Subcutaneous abdominal adipose tissue (tissue), 5 donors: ENCODE data around the gene KRT37.
"Not testable (repeated sequence)": the region's sequence is repeated elsewhere in the genome, so short reads cannot be mapped to it uniquely, and the experiment has no call there.

Experiments
- H3K27ac ChIP-seq: one replicate; pipeline ENCODE4 v1.7.0; 2013; ENCODE audit warnings: low read depth, mild to moderate bottlenecking, inconsistent platforms, low read length, moderate library complexity
- H3K27me3 ChIP-seq, 5 donors: one replicate each; pipeline ENCODE4 v1.7.0; 2013; ENCODE audit warnings: low read length in 5 of 5, inconsistent platforms in 1 of 5; ENCODE audit not compliant: control insufficient read depth in 5 of 5, insufficient read depth in 4 of 5
- H3K36me3 ChIP-seq, 5 donors: one replicate each; pipeline ENCODE4 v1.7.0; 2013; ENCODE audit warnings: low read length in 5 of 5; ENCODE audit not compliant: control insufficient read depth in 5 of 5, insufficient read depth in 5 of 5
- H3K4me1 ChIP-seq, 5 donors: one replicate each; pipeline ENCODE4 v1.7.0; 2013; ENCODE audit warnings: low read length in 5 of 5, mild to moderate bottlenecking in 3 of 5, moderate library complexity in 1 of 5; ENCODE audit not compliant: control insufficient read depth in 5 of 5, insufficient read depth in 5 of 5
- H3K4me3 ChIP-seq, 5 donors: one replicate each; pipeline ENCODE4 v1.7.0; 2013; ENCODE audit warnings: low read length in 5 of 5, low read depth in 1 of 5
- H3K9ac ChIP-seq, 5 donors: one replicate each; pipeline ENCODE4 v1.7.0; 2013; ENCODE audit warnings: low read length in 5 of 5, mild to moderate bottlenecking in 4 of 5, moderate library complexity in 3 of 5
- H3K9me3 ChIP-seq, 5 donors: one replicate each; pipeline ENCODE4 v1.7.0; 2013; ENCODE audit warnings: low read length in 5 of 5; ENCODE audit not compliant: control insufficient read depth in 5 of 5
- donor health status: healthy.
- donor health status: healthy.
- donor health status: healthy.
- donor health status: healthy.
- donor health status: healthy.

The KRT37 gene

DNA sequence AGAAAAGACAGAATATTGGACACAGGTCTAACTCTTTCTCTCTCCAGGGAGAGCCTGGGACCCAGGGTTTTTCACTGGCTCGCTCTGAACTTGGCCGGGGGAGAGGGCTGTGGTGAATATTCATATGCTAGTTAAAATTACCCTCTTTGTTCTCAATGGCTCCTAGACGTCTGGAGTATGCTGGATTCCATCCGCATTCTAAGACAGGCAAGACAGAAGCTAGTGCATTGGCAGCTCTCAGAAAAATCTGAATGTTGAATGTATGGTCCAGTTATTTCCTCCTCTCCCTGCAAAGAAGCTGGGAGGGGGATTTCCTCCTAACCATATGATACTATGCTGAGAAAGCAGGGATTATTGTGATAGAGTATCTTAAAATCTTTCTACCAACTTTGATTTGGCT lies 36.7 kb downstream of the KRT37 start:
- Histone ChIP-seq H3K27me3 (peaks cover 0 to 5% (median 0%) of the 10 kb centered on the region in 5 donors), H3K36me3 (no peaks in the 10 kb centered on the region), H3K4me3 (no peak overlapping the region), H3K9me3 (peaks cover 0 to 9% (median 6%) of the 10 kb centered on the region in 5 donors), H3K4me1 (no peaks in the 10 kb centered on the region), H3K9ac (no peak overlapping the region), H3K27ac (no peak overlapping the region)

DNA sequence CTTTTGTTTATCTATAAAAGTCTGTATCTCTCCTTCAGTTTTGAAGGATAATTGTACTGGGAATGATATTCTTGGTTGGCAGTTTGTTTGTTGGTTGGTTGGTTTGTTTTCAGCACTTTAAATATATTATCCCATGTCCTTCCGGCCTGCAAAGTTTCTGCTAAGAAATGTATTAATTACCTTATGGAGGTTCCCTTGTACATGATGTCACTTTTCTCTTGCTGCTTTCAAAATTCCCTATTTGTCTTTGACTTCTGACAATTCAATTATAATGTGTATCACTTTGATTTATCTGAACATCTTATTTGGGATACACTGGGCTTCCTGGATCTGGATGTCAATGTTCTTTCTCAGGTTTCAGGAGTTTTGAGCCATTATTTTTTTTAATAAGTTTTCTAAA lies 38.2 kb downstream of the KRT37 start:
- peaks cover 0 to 9% (median 6%) of the 10 kb centered on the region in 5 donors for H3K9me3 ChIP-seq
- H3K36me3 ChIP-seq = no peaks in the 10 kb centered on the region
- no peak overlapping the region for H3K9ac ChIP-seq
- H3K27me3 ChIP-seq = peaks cover 0 to 4% (median 3%) of the 10 kb centered on the region in 5 donors
- no peak overlapping the region for H3K27ac ChIP-seq
- H3K4me1 ChIP-seq = no peaks in the 10 kb centered on the region
- no peak overlapping the region for H3K4me3 ChIP-seq

DNA sequence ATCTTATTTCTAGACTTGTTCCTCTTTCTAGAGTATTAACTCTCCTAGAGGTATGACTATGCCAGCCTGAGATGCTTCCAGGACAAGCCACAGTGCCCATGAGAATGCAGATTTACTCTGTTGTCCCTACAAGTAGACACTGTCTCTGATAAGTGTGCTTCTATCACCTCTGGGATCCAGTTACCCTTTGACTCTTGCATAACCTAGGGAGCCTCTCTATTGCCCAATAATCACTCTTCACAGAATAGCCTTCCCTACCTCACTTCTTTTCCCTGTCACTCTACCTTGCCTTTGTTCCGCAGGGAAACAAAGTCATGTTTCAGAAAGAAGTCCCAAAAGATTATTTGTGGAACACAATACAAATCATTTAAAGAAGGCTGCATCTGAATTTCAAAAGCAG lies 40.7 kb downstream of the KRT37 start:
- Histone ChIP-seq H3K27ac (no peak overlapping the region), H3K9me3 (peaks cover 0 to 9% (median 6%) of the 10 kb centered on the region in 5 donors), H3K4me1 (no peaks in the 10 kb centered on the region), H3K4me3 (no peak overlapping the region), H3K27me3 (peaks cover 0 to 10% (median 0%) of the 10 kb centered on the region in 5 donors), H3K36me3 (no peaks in the 10 kb centered on the region), H3K9ac (no peak overlapping the region)

DNA sequence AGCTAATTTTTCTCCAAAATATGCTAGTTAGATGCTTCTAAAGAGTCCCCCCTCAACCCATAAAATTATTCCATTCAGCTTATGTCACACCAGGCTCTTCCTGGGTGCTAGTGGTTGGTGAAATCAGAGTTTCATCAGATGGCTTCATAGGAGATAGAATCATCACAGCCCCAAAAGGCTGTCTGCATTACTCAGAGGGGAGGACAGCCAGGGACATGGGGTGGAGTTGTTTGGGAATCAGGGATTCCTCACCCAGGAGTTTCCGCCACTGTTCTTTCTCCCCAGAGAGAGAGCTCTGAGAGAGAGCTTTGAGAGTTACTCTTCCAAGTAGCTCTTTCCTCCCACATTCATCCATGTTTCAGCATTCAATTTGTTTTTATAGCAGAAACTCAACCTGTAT lies 42.0 kb downstream of the KRT37 start:
- H3K27me3 ChIP-seq = peaks cover 0 to 10% (median 0%) of the 10 kb centered on the region in 5 donors
- no peaks in the 10 kb centered on the region for H3K36me3 ChIP-seq
- peaks cover 0 to 3% (median 0%) of the 10 kb centered on the region in 5 donors for H3K4me1 ChIP-seq
- H3K4me3 ChIP-seq = no peak overlapping the region
- no peak overlapping the region for H3K9ac ChIP-seq
- H3K27ac ChIP-seq = no peak overlapping the region
- H3K9me3 ChIP-seq = peaks cover 0 to 9% (median 6%) of the 10 kb centered on the region in 5 donors

DNA sequence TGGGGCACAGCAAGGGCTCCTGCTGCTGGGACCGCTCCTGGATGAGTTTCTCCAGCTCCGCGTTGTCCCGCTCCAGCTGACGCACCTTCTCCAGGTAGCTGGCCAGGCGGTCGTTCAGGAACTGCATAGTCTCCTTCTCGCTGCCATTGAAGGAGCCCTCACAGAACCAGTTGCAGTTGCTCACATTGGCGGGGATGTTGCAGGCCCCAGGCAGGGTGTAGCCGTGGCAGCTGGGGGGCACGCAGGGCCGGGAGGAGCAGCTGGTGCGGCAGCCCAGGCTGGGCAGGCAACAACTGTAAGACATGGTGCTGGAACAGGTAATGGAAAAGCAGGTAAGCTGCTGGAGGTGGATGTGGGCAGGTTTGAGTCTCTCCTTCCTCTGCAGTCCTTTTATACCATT lies 42.4 kb downstream of the KRT37 start, which contains the start of gene KRT34:
Gene KRT34, minus strand, starts transcription at position 364 of the 400 bp plus-strand sequence. Its CDS starts 60 bp downstream, at position 304.
- H3K27ac ChIP-seq, H3K9ac ChIP-seq, H3K27me3 ChIP-seq, H3K4me1 ChIP-seq, H3K36me3 ChIP-seq, H3K9me3 ChIP-seq, H3K4me3 ChIP-seq: not testable (repeated sequence)

DNA sequence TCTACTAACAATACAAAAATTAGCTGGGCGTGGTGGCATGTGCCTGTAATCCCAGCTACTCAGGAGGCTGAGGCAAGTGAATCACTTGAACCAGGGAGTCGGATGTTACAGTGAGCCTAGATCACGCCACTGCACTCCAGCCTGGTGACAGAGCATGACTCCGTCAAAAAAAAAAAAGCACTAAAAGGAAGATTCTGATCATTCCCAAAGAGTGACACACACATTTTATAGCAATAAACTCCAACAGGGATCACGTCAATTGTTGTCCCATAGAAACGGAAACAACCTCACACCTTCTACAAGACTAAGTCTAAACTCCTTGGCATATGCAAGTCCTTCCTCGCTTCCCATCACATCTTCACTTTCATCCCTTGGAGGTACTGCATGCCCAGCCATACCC lies 44.3 kb downstream of the KRT37 start:
- not testable (repeated sequence) for H3K27me3 ChIP-seq, H3K27ac ChIP-seq, H3K9me3 ChIP-seq, H3K4me3 ChIP-seq, H3K9ac ChIP-seq, H3K36me3 ChIP-seq, H3K4me1 ChIP-seq

DNA sequence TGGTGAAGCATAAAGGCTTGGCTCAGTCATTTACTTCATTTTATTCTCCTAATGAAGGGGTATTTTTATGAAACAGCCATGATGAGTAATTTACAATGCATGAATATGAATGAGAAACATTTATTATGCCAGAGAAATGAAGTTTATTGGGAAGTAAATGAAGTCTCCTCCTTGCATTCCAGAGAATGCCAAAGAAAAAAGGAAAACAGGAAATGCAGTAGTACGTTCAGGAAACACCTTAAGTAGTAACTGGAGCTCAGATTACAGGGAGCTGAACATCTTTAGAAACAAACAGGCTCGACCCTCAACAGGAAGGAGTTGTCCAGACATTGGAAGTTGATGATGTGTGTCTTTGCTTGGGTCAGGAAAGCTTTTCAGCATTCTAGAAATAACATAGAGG lies 46.8 kb downstream of the KRT37 start:
- no peak overlapping the region for H3K27ac ChIP-seq
- H3K27me3 ChIP-seq = peaks cover 0 to 10% (median 0%) of the 10 kb centered on the region in 5 donors
- H3K9me3 ChIP-seq = peaks cover 0 to 3% (median 0%) of the 10 kb centered on the region in 5 donors
- no peak overlapping the region for H3K4me3 ChIP-seq
- no peaks in the 10 kb centered on the region for H3K36me3 ChIP-seq
- peaks cover 0 to 3% (median 0%) of the 10 kb centered on the region in 5 donors for H3K4me1 ChIP-seq
- no peak overlapping the region for H3K9ac ChIP-seq
